GM21717 (cell line): ENCODE measurements around the gene GCNT4.
"Not testable (repeated sequence)": the region's sequence is repeated elsewhere in the genome, so short reads cannot be mapped to it uniquely, and the experiment has no call there.

Experiments
- ATAC-seq: cut with Tn5 transposase; IDR thresholded peaks from one replicate; pipeline ENCODE4 v1.9.1; 2021; ENCODE audit warnings: mild to moderate bottlenecking, moderate library complexity; ENCODE audit not compliant: unreplicated experiment

The GCNT4 gene

GRCh38 chr5:75052192-75053053, at the start of gene GCNT4:
Gene GCNT4 (minus strand): TSS chr5:75052558. CDS start chr5:75030037, 22,521 bp downstream.
- ATAC-seq, result no peak

- ATAC-seq, result not testable (repeated sequence)
Observed at GRCh38 chr5:75095956-75096355, 43.6 kb upstream of the GCNT4 start.

- ATAC-seq, result no peak
Observed at GRCh38 chr5:75091597-75091996, 39.2 kb upstream of the GCNT4 start.

GRCh38 chr5:75089662-75090061, 37.3 kb upstream of the GCNT4 start:
- ATAC-seq, result no peak

DNA sequence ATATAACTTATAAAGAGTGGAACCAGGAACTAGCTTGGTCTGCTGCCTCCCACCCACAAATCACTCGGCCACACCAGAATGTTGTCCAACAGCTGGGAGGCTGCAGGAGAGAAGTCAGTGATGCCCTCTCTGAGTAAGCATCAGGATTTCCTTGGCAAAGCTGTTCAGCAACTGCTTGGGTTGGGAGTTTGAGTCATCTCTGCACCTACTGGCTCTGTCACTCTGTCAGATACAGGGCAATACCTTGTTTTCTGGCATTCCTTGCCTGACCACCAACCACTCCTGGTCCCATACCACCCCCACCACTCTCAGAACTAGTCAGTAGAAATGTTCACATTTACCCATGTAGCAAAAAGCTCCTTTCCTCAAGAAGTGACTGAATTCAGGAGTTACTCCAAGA, 36.8 kb upstream of the GCNT4 start:
- no peak for ATAC-seq

- no peak for ATAC-seq
Observed at GRCh38 chr5:75088648-75089047, 36.3 kb upstream of the GCNT4 start.

DNA sequence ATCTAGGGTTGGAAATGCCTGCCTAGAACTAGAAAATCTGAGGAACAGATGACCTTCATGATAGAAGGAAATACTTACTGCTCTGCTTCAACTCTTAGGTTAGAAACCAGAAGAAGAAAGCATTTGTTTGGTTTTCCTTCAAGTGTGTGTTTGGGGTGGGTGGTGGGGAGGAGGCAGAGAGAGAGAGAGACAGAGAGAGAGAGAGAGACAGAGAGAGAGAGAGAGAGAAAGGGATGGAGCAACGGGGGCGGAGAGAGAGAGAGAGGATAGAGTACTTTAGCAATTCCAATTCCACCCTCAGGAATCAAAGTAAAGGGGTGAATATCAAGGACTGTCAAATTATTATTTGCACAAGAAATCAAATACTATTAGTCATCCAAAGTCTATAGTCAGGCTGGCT, 29.2 kb upstream of the GCNT4 start:
- ATAC-seq, result no peak

DNA sequence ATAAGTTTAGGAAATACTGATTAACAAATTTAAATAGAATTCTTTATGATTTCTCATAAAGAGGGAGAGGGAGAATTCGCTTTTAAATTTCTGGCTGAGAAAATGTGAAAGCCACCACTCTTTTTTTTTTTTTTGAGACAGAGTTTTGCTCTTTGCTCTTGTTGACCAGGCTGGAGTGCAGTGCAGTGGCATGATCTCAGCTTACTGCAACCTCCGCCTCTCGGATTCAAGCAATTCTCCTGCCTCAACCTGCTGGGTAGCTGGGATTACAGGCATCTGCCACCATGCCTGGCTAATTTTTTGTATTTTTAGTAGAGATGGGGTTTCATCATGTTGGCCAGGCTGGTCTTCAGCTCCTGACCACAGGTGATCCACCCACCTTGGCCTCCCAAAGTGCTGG, 27.0 kb upstream of the GCNT4 start:
- ATAC-seq, result not testable (repeated sequence)

GRCh38 chr5:75078027-75078426, 25.7 kb upstream of the GCNT4 start:
- ATAC-seq, result no peak

DNA sequence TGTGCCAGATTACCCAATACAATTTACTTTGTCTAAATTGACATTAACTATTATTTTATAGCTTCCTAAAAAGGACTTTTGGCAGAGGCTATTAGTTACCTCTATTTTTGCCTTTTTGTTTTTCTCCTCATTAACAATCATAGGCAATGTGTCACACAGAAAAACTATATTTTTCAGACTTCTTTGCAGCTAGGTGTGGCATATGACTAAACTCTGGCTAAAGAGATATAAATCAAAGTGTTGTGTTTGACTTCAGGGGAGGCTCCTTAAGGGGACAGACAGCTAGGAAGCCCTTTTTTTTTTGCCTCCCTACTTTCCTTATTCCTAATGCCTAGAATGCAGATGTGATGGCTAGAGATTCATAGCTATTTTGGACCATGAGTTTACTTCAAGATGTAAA, 19.7 kb upstream of the GCNT4 start:
- ATAC-seq, result no peak

DNA sequence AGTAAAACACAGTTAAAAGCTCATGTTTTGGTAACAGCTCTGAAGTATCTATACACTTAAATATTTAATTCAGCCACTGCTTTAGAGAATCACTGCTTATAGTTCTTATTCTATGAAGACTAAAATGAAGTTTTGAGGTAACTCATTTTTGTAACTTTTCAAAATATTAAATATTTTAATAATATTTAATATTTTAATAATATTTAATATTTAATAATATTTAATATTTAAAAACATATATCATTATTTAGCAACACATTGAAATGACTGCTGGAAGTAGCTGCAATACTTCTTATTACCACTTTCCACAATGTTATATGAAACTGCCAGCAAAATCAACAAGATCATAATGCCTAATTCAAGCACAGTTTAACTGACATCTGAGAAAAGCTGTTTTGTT, 18.7 kb upstream of the GCNT4 start:
- ATAC-seq, result no peak

GRCh38 chr5:75067434-75067833, 15.1 kb upstream of the GCNT4 start:
- no peak for ATAC-seq

DNA sequence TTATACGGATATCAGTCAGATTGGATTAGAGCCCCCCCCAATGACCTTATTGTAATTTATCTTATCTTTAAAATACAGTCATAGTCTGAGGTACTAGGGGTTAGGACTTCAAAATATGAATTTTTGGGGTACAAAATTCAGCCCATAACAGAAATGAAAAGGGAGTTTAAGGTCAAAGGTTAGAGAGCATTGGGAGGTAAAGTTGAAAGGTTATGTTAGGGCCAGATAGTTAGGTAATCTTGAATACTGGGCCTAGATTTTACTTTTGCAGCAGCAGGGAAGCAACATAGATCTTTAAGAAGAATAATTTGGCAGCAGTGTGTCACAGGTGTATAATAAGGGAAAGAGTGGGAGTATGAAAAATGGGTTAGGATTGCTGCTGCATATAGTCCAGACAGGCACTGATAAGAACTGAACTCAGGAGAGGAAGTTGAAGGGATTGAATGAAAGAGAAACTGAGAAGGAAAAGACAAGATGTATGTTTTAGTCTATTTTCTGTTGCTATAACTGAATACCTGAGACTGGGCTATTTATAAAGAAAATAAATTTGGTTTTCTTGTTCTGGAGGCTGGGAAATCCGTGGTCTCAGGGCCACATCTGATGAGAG, 10.7 kb upstream of the GCNT4 start:
- no peak for ATAC-seq

DNA sequence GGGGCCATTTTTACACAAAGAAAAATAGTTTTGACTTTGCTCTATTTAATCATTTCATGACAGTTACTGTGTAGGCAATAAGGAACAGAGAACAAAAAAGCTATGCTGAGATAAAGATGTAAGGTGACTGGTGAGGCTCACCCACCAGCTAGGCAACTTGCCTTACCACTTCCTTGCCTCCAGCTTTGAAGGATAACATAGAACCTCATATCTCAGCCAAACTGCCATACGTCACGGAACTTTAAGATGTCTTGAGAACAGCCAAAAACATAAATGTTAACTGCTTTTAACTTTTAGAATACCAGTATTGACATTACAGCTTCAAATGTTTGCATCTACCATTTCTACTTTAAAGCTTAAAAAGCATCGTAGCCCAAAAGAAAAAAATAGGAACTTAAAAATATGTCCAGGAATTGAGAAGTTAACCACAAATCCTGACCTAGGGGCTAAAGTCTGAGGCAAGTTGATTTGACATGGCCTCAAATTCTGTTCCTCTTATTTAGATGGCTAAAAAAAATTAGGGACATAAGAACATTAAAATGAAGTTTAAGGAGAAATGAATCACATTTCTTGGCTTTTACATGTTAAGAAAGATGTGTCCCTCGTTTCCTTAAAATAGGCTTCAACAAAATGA, 7.7 kb upstream of the GCNT4 start:
- ATAC-seq, result no peak

DNA sequence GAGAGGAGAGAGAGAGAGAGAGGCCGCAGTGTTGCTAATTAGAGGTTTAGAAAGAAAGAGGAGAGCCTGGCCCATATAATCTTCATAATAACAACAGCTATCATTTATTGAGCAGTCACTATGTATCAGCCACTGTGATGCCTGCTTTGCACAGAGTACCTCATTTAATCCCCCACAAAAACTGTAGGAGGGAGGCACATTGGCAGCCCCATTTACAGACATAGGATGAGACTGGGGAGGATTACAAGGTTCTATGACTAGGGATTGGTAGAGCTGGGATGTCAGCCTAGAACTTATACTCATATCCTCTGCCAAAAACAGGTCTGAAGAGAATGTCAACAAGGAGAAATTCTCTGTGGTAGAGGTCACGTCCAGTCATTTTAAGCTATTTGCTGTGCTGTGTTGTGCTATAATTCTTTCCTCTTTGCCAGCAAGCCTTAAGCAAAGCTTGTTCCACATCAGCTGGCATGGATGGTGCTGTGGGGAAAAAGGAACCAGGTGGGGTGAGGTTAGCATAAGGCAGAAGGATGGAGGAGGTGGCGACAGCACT, 6.7 kb upstream of the GCNT4 start:
- no peak for ATAC-seq

DNA sequence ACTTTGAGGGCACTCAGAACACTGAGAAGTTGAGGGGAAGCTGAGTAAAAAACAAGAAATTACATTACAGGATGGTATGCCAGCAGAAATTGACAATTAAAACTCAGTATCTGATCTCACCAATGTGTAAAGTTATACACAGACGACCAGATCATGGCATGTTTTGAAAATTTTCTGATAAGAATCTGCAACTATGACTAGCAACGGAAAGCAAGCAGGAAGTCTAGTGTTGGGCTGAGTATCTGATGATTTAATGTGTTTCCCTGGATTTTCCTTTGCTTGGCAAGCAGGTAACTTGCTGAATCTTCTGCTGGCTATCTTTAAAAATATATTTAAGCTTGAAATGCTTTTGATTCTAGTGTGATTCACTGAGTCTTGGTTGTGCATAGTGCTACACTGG, 5.2 kb upstream of the GCNT4 start:
- no peak for ATAC-seq

GRCh38 chr5:75055727-75056144, 3.4 kb upstream of the GCNT4 start:
- ATAC-seq, result no peak

DNA sequence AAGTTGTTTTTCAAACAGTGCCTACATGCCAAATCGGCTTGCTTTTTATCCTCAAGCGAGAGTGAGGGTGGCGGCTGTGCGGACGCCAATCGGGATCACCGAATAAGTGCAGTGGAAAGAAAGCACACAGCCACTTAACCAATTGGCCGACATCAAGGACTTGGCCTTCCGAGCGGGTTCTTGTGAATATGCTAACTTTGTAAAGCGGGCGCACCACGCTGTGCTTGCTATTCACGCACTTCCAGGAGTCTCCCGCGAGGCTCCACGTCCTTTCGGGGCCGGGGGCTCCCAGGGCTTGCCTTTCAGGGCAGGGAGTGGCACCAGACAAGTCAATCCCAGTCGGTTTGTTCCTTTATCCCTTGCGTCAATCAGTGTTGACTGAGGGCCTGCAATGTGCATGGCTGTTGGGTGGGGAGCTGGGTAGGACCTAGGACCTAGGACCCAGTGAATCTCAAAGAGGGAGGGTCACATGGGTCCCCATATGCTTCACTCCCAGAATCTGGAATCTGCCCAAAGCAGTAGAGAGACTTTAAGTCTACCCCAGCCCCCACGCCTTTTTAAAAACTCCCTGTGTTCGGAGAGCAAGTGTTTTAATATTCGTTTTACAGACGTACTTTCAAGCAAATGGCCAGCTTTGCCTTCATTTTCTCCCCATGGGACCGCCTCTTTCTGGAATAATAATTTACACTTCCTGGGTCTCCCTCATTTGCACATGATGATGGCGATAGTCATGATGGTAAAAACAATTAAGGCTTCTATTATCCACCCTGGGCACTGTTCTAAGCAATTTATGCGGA, 2.0 kb upstream of the GCNT4 start:
- ATAC-seq, result no peak

GRCh38 chr5:75053304-75054133, 1.2 kb upstream of the GCNT4 start:
- ATAC-seq, result no peak

GRCh38 chr5:75053054-75053303, 621 bp upstream of the GCNT4 start:
- ATAC-seq, result no peak
